H9 (cell line): ENCODE results near the gene MED25. TPM values are rescaled to one million over a fixed set of nuclear protein-coding genes. Genes with fewer than 3 reads are reported as not detected.

ENCODE experiments used
- DNase-seq: peaks from one replicate; pipeline ENCODE4 v3.0.0-alpha.2; 2017
- H2AFZ ChIP-seq: one replicate; pipeline ENCODE4 v1.6.1; 2013; ENCODE audit warnings: mild to moderate bottlenecking, low read length, control low read depth, moderate library complexity
- H2AK5ac ChIP-seq: 2 replicates; pipeline ENCODE4 v1.6.1; 2013; ENCODE audit warnings: low read length, control low read depth, mixed read lengths; ENCODE audit not compliant: insufficient read length
- H2BK120ac ChIP-seq: one replicate; pipeline ENCODE4 v1.6.1; 2013; ENCODE audit warnings: low read depth, mild to moderate bottlenecking, low read length, control low read depth, inconsistent platforms; ENCODE audit not compliant: poor library complexity, severe bottlenecking
- H2BK12ac ChIP-seq: 2 replicates; pipeline ENCODE4 v1.6.1; 2013; ENCODE audit warnings: low read length, control low read depth, mixed read lengths, low read depth; ENCODE audit not compliant: insufficient read length
- H2BK15ac ChIP-seq: 2 replicates; pipeline ENCODE4 v1.6.1; 2013; ENCODE audit warnings: low read depth, low read length, control low read depth
- H2BK20ac ChIP-seq: one replicate; pipeline ENCODE4 v1.6.1; 2013; ENCODE audit warnings: low read depth, mild to moderate bottlenecking, low read length, control low read depth, inconsistent platforms; ENCODE audit not compliant: poor library complexity, severe bottlenecking
- H2BK5ac ChIP-seq: 2 replicates; pipeline ENCODE4 v1.6.1; 2013; ENCODE audit warnings: low read length, control low read depth, mixed read lengths; ENCODE audit not compliant: insufficient read length
- H3K14ac ChIP-seq: 2 replicates; pipeline ENCODE4 v1.6.1; 2013; ENCODE audit warnings: low read length, control low read depth; ENCODE audit not compliant: insufficient read depth
- H3K18ac ChIP-seq: 2 replicates; pipeline ENCODE4 v1.6.1; 2013; ENCODE audit warnings: low read depth, mild to moderate bottlenecking, mixed read lengths, low read length, control low read depth; ENCODE audit not compliant: insufficient read length
- H3K23ac ChIP-seq: 2 replicates; pipeline ENCODE4 v1.6.1; 2013; ENCODE audit warnings: low read length, control low read depth, mixed read lengths, low read depth; ENCODE audit not compliant: insufficient read length
- H3K23me2 ChIP-seq: 2 replicates; pipeline ENCODE4 v1.6.1; 2013; ENCODE audit warnings: low read depth, mild to moderate bottlenecking, mixed read lengths, low read length, control low read depth; ENCODE audit not compliant: insufficient read length, poor library complexity, severe bottlenecking
- H3K27ac ChIP-seq: 2 replicates; pipeline ENCODE4 v1.5.1; 2013; ENCODE audit warnings: low read length, control low read depth, mixed read lengths, low read depth; ENCODE audit not compliant: insufficient read length
- H3K27me3 ChIP-seq: 2 replicates; pipeline ENCODE4 v1.6.1; 2013; ENCODE audit warnings: low read length, control low read depth, inconsistent platforms; ENCODE audit not compliant: insufficient read depth
- H3K4ac ChIP-seq: 2 replicates; pipeline ENCODE4 v1.6.1; 2013; ENCODE audit warnings: low read depth, mild to moderate bottlenecking, control low read depth, inconsistent platforms, low read length, moderate library complexity
- H3K4me1 ChIP-seq: 2 replicates; pipeline ENCODE4 v1.6.1; 2013; ENCODE audit warnings: low read length, control low read depth, inconsistent platforms; ENCODE audit not compliant: insufficient read depth
- H3K4me2 ChIP-seq: 2 replicates; pipeline ENCODE4 v1.6.1; 2013; ENCODE audit warnings: low read length, control low read depth, mixed read lengths; ENCODE audit not compliant: insufficient read length, insufficient read depth
- H3K56ac ChIP-seq: 2 replicates; pipeline ENCODE4 v1.6.1; 2013; ENCODE audit warnings: low read depth, mild to moderate bottlenecking, mixed read lengths, low read length, control low read depth; ENCODE audit not compliant: insufficient read length
- H3K79me1 ChIP-seq: 2 replicates; pipeline ENCODE4 v1.6.1; 2013; ENCODE audit warnings: low read depth, mild to moderate bottlenecking, moderate library complexity, low read length, control low read depth, inconsistent platforms; ENCODE audit not compliant: insufficient read depth, poor library complexity, severe bottlenecking
- H3K79me2 ChIP-seq: 2 replicates; pipeline ENCODE4 v1.6.1; 2013; ENCODE audit warnings: low read length, control low read depth, inconsistent platforms; ENCODE audit not compliant: insufficient read depth
- H3K9ac ChIP-seq: 2 replicates; pipeline ENCODE4 v1.6.1; 2013; ENCODE audit warnings: low read length, control low read depth, mixed read lengths; ENCODE audit not compliant: insufficient read length; ENCODE audit errors: extremely low read depth
- H3K9me3 ChIP-seq: one replicate; pipeline ENCODE4 v1.6.1; 2013; ENCODE audit warnings: low read depth, low read length, inconsistent platforms; ENCODE audit not compliant: control insufficient read depth
- H3T11ph ChIP-seq: one replicate; pipeline ENCODE4 v1.6.1; 2013; ENCODE audit warnings: mild to moderate bottlenecking, low read length, control low read depth, inconsistent platforms
- H4K20me1 ChIP-seq: one replicate; pipeline ENCODE4 v1.6.1; 2013; ENCODE audit not compliant: control insufficient read depth, insufficient read length, insufficient read depth
- H4K5ac ChIP-seq: 2 replicates; pipeline ENCODE4 v1.6.1; 2013; ENCODE audit warnings: low read depth, mild to moderate bottlenecking, mixed read lengths, low read length, control low read depth; ENCODE audit not compliant: insufficient read length
- H4K8ac ChIP-seq: replicated peaks from 2 replicates; pipeline ENCODE4 v1.6.1; 2013; ENCODE audit warnings: low read length, control low read depth, mixed read lengths, low read depth; ENCODE audit not compliant: insufficient read length
- H4K91ac ChIP-seq: 2 replicates; pipeline ENCODE4 v1.6.1; 2013; ENCODE audit warnings: low read depth, mild to moderate bottlenecking, moderate library complexity, mixed read lengths, low read length, control low read depth; ENCODE audit not compliant: insufficient read length
- H3K27ac Mint-ChIP-seq, 3 experiments: 2 replicates in 2 of 3; 3 replicates in 1 of 3; pipeline ENCODE4 v1.8.0; 2020 to 2021; ENCODE audit warnings: mixed read lengths in 3 of 3, mild to moderate bottlenecking in 1 of 3, moderate library complexity in 1 of 3
- H3K27me3 Mint-ChIP-seq: 2 replicates; pipeline ENCODE4 v1.8.0; 2021; ENCODE audit warnings: low read depth, mild to moderate bottlenecking, moderate library complexity, mixed read lengths
- H3K36me3 Mint-ChIP-seq, 3 experiments: 2 replicates in 2 of 3; 3 replicates in 1 of 3; pipeline ENCODE4 v1.8.0; 2020 to 2021; ENCODE audit warnings: low read depth in 3 of 3, mixed read lengths in 3 of 3; ENCODE audit not compliant: insufficient read depth in 1 of 3
- H3K4me1 Mint-ChIP-seq, 2 experiments: 2 replicates each; pipeline ENCODE4 v1.8.0; 2020; ENCODE audit warnings: mixed read lengths in 2 of 2
- H3K4me3 Mint-ChIP-seq, 2 experiments: 2 replicates in 1 of 2; 3 replicates in 1 of 2; pipeline ENCODE4 v1.8.0; 2020 to 2021; ENCODE audit warnings: mild to moderate bottlenecking in 2 of 2, mixed read lengths in 2 of 2, moderate library complexity in 1 of 2
- H3K9me3 Mint-ChIP-seq, 2 experiments: 2 replicates in 1 of 2; 3 replicates in 1 of 2; pipeline ENCODE4 v1.8.0; 2020; ENCODE audit warnings: mild to moderate bottlenecking in 2 of 2, mixed read lengths in 2 of 2, moderate library complexity in 1 of 2
- WGBS: extraction: QIAGEN DNeasy Blood & Tissue Kit; methylation state at CpG from one replicate; pipeline ENCODE4 v1.1.7; 2013; ENCODE audit warnings: missing lambda C conversion rate, low lambda C conversion rate, mixed read lengths; ENCODE audit not compliant: insufficient read length; ENCODE audit errors: extremely low coverage; 5-methylcytosine and 5-hydroxymethylcytosine counted together
- total RNA-seq: library from RNA; stranded (reverse); gene quantifications from 2 replicates; pipeline ENCODE4 v1.2.1, GENCODE V29; 2021
- TF ChIP-seq, protein P1 (sequence below): fragments of 200-600 bp; sonication (generic); conservative IDR thresholded peaks from 3 replicates; pipeline ENCODE4 v1.8.0; 2021; ENCODE audit warnings: antibody characterized with exemption, mild to moderate bottlenecking

MED25 gene
- total RNA-seq, 1 experiment from 2014 or later, result 77.5 TPM

GRCh38 chr19:49863254-49863934 is 45.3 kb downstream of the MED25 start:
- Histone ChIP-seq H2BK120ac (no peak overlapping the region), H4K91ac (no peak overlapping the region), H3K79me2 (no peaks in the 10 kb centered on the region; the same call in 1 of the 2 replicates), H4K8ac (no peak overlapping the region), H3K23ac (no peak overlapping the region), H3K79me1 (peaks cover 5% of the 10 kb centered on the region), H3K23me2 (peaks cover 8% of the 10 kb centered on the region), H3K9ac (no peak overlapping the region), H2AK5ac (no peak overlapping the region), H2BK5ac (no peak overlapping the region), H3K9me3 (no peaks in the 10 kb centered on the region), H3K27ac (no peak overlapping the region), H3K4me1 (no peaks in the 10 kb centered on the region), H4K5ac (no peak overlapping the region), H3T11ph (no peak overlapping the region), H3K27me3 (no peaks in the 10 kb centered on the region), H2BK12ac (no peak overlapping the region), H3K56ac (no peak overlapping the region), H3K4me2 (no peak overlapping the region), H2BK15ac (no peak overlapping the region), H3K14ac (no peak overlapping the region), H2BK20ac (no peak overlapping the region), H3K4ac (no peak overlapping the region), H4K20me1 (no peaks in the 10 kb centered on the region), H2AFZ (no peak overlapping the region), H3K18ac (no peak overlapping the region)
- Mint-ChIP-seq H3K36me3 (peaks cover 28 to 69% (median 53%) of the 10 kb centered on the region in 3 experiments), H3K9me3 (peaks cover 0 to 4% of the 10 kb centered on the region in 2 experiments; a peak in 1 of 5 replicates), H3K27me3 (peaks cover 1% of the 10 kb centered on the region), H3K27ac (peak overlapping the region in 2 of 3 experiments; percentile 75 to 84; a peak in 5 of 7 replicates), H3K4me1 (peaks cover 23 to 42% of the 10 kb centered on the region in 2 experiments), H3K4me3 (peak overlapping the region in 1 of 2 experiments; percentile 50; a peak in 2 of 5 replicates)
- WGBS, result no CpG with 5 or more reads among the region's 24 CpGs
- TF ChIP-seq, protein P1, sequence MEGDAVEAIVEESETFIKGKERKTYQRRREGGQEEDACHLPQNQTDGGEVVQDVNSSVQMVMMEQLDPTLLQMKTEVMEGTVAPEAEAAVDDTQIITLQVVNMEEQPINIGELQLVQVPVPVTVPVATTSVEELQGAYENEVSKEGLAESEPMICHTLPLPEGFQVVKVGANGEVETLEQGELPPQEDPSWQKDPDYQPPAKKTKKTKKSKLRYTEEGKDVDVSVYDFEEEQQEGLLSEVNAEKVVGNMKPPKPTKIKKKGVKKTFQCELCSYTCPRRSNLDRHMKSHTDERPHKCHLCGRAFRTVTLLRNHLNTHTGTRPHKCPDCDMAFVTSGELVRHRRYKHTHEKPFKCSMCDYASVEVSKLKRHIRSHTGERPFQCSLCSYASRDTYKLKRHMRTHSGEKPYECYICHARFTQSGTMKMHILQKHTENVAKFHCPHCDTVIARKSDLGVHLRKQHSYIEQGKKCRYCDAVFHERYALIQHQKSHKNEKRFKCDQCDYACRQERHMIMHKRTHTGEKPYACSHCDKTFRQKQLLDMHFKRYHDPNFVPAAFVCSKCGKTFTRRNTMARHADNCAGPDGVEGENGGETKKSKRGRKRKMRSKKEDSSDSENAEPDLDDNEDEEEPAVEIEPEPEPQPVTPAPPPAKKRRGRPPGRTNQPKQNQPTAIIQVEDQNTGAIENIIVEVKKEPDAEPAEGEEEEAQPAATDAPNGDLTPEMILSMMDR, result no peak
- DNase-seq, result no peak
